Measurements from ENCODE around the gene BMPR1A. TPM values are rescaled to one million over a fixed set of nuclear protein-coding genes. Genes with fewer than 3 reads are reported as not detected.

BMPR1A gene
- total and polyA plus RNA-seq, 2 of the 13 experiments (the other 11 are each of a cell fraction or from before 2014, with no cell fraction given): 17.8 to 44.2 TPM

GRCh38 chr10:86944471-86944870 is 188.1 kb downstream of the BMPR1A start:
- TF ChIP-seq KLF15 (CRISPR knock-in tag; IDR thresholded peaks at IDR 0.05; ENCODE audit: borderline replicate concordance): no peak
- TF ChIP-seq, protein P1, sequence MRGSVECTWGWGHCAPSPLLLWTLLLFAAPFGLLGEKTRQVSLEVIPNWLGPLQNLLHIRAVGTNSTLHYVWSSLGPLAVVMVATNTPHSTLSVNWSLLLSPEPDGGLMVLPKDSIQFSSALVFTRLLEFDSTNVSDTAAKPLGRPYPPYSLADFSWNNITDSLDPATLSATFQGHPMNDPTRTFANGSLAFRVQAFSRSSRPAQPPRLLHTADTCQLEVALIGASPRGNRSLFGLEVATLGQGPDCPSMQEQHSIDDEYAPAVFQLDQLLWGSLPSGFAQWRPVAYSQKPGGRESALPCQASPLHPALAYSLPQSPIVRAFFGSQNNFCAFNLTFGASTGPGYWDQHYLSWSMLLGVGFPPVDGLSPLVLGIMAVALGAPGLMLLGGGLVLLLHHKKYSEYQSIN (CRISPR knock-in tag; IDR thresholded peaks at IDR 0.05; ENCODE audit: borderline replicate concordance): no peak
- H3K4me1 ChIP-seq (ENCODE audit: insufficient read depth, low read length): peaks cover 34% of the 10 kb centered on the region
- ChIA-PET CTCF (ENCODE audit: low intra/inter-chr PET ratio, low total read pairs) (no interaction called here), POLR2A (no interaction called here)
- H3K27ac ChIP-seq (ENCODE audit: extremely low read length, insufficient read depth, low read length): no peak overlapping the region
- H4K20me1 ChIP-seq (ENCODE audit: insufficient read depth, low read length): no peaks in the 10 kb centered on the region
- in situ Hi-C loops (cut with HindIII; ENCODE audit: extremely low pct_ligation_motif_present, low pct_unique_long_range_greater_than_20kb): no loop called here
- no TSS peak for BruUV-seq (replicated peaks)
- no peak for ATAC-seq
- peaks cover 5 to 32% of the 10 kb centered on the region in 2 experiments; a peak in 3 of 5 replicates for H3K27me3 ChIP-seq (ENCODE audit: control insufficient read depth in 1 of 2, insufficient read depth in 2 of 2, low read length in 2 of 2)
- H3K4me3 ChIP-seq (replicated peaks in 1 of 3; ENCODE audit: insufficient read depth in 1 of 3, low read depth in 2 of 3, low read length in 3 of 3): no peak overlapping the region
- no peaks in the 10 kb centered on the region for H3K36me3 ChIP-seq (replicated peaks in 1 of 2; ENCODE audit: control insufficient read depth in 1 of 2, insufficient read depth in 2 of 2, low read length in 2 of 2)
- no peak overlapping the region for H2AFZ ChIP-seq (ENCODE audit: low read length)
- FAIRE-seq: no peak
- no peaks in the 10 kb centered on the region for H3K79me2 ChIP-seq (ENCODE audit: insufficient read depth, low read length)
- no peak for DNase-seq (ENCODE audit: low spot score)
- H3K9me3 ChIP-seq (ENCODE audit: low read length): no peaks in the 10 kb centered on the region
- intact Hi-C loops (cut with micrococcal nuclease; ENCODE audit: unreplicated experiment): no loop called here
- H3K9ac ChIP-seq (ENCODE audit: insufficient read depth, low read depth, low read length): no peak overlapping the region
- H3K4me2 ChIP-seq (ENCODE audit: low read depth, low read length): no peak overlapping the region

- DNase-seq (ENCODE audit: low spot score): no peak
- BruUV-seq (replicated peaks): no TSS peak
- no peaks in the 10 kb centered on the region for H3K9me3 ChIP-seq (ENCODE audit: low read length)
- ChIA-PET CTCF (ENCODE audit: low intra/inter-chr PET ratio, low total read pairs) (interaction anchor here (1.4 kb wide), 1 partner anchor 16 kb away, joined by 4 read pairs; no protein-coding TSS in a partner anchor), POLR2A (no interaction called here)
- intact Hi-C loops (cut with micrococcal nuclease; ENCODE audit: unreplicated experiment) (loop anchor here (1.0 kb wide), 1 partner anchor 15 kb away; no protein-coding TSS in a partner anchor), in situ Hi-C loops (cut with HindIII; ENCODE audit: extremely low pct_ligation_motif_present, low pct_unique_long_range_greater_than_20kb) (no loop called here)
- no peaks in the 10 kb centered on the region for H3K36me3 ChIP-seq (replicated peaks in 1 of 2; ENCODE audit: control insufficient read depth in 1 of 2, insufficient read depth in 2 of 2, low read length in 2 of 2)
- ATAC-seq: no peak
- FAIRE-seq: no peak
- no peak overlapping the region for H3K9ac ChIP-seq (ENCODE audit: insufficient read depth, low read depth, low read length)
- no peak overlapping the region for H3K4me3 ChIP-seq (replicated peaks in 1 of 3; ENCODE audit: insufficient read depth in 1 of 3, low read depth in 2 of 3, low read length in 3 of 3)
- no peaks in the 10 kb centered on the region for H3K79me2 ChIP-seq (ENCODE audit: insufficient read depth, low read length)
- H3K27ac ChIP-seq (ENCODE audit: extremely low read length, insufficient read depth, low read length): no peak overlapping the region
- no peak overlapping the region for H2AFZ ChIP-seq (ENCODE audit: low read length)
- no peak overlapping the region for H3K4me2 ChIP-seq (ENCODE audit: low read depth, low read length)
- peaks cover 34% of the 10 kb centered on the region for H3K4me1 ChIP-seq (ENCODE audit: insufficient read depth, low read length)
- H4K20me1 ChIP-seq (ENCODE audit: insufficient read depth, low read length): no peaks in the 10 kb centered on the region
- WGBS (ENCODE audit: low lambda C conversion rate): 83% methylated on average over 2 of the region's 3 CpGs
- H3K27me3 ChIP-seq (ENCODE audit: control insufficient read depth in 1 of 2, insufficient read depth in 2 of 2, low read length in 2 of 2): peaks cover 5 to 32% of the 10 kb centered on the region in 2 experiments; a peak in 3 of 5 replicates
- TF ChIP-seq ARHGAP35 (CRISPR knock-in tag; IDR thresholded peaks at IDR 0.05; ENCODE audit: borderline replicate concordance) (no peak), SNAPC4 (CRISPR knock-in tag; IDR thresholded peaks at IDR 0.05) (no peak), NFKB2 (CRISPR knock-in tag; IDR thresholded peaks at IDR 0.05; ENCODE audit: borderline replicate concordance) (no peak), HOXA9 (CRISPR knock-in tag; IDR thresholded peaks at IDR 0.05; ENCODE audit: borderline replicate concordance) (no peak), HDAC6 (IDR thresholded peaks at IDR 0.05; ENCODE audit: low read depth, low read length) (no peak), ZGPAT (CRISPR knock-in tag; IDR thresholded peaks at IDR 0.05) (no peak)
These were observed 188.5 kb downstream of the BMPR1A start for GRCh38 chr10:86944907-86945306.

Data from HepG2 (cell line).